NCI-H146 treated with DMSO at 0.1 percent for 48 hours (cell line): ENCODE measurements around the gene TGFBR3L.
A peak's percentile ranks its signal among the peaks of the same experiment; 100 is the strongest.
"Not testable (repeated sequence)": the region's sequence is repeated elsewhere in the genome, so short reads cannot be mapped to it uniquely, and the experiment has no call there.

Experiments
- DNase-seq: peaks from one replicate; lab custom pipeline; 2025; ENCODE audit not compliant: unreplicated experiment; lab: John Stamatoyannopoulos, UW

The TGFBR3L gene

DNA sequence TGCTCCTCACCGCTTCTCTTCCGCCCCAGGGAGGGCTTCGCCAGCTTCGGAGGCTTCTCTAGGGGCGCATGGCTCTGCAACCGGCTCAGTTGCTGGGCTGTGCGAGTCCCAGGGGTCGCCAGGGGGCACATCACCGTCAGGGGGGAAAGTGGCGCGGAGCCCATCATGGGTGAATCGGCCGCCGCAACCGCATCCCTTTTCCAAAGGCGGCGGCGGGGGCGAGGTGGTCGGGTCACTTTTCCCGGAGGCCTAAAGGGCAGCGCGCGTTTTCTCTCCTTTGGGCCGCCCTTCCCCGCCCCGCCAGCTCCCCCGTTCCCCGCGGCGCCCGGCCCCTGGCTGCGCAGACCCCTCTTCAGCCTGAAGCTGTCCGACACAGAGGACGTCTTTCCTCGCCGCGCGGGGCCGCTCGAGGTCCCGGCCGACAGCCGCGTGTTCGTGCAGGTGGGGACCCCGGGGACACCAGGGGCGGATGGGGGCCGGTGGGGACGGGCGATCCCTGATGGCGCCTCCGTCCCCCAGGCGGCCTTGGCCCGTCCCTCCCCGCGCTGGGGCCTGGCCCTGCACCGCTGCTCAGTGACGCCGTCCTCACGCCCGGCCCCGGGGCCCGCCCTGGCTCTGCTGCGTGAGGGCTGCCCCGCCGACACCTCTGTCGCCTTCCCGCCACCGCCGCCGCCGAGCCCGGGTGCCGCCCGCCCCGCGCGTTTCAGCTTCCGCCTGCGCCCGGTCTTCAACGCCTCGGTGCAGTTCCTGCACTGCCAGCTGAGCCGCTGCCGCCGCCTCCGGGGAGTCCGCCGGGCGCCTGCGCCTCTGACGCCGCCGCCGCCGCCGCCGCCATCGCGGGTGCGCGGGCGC lies 1.7 kb downstream of the TGFBR3L start:
- no peak for DNase-seq

DNA sequence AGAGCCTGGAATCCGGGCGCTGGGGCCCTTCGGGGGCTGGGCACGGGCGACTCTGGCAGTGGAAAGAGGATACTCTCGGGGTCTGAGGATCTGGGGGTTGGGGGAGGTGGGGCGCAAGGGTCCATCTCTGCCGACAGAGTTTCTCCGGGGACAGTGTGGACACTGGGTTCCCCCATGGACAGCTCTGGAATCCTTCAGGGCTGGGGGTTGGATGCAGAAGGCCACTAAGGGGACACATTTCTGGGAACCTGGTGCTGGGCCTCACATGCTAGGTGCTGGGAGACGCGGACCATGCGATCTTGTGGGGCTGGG lies 2.3 kb downstream of the TGFBR3L start:
- no peak for DNase-seq

DNA sequence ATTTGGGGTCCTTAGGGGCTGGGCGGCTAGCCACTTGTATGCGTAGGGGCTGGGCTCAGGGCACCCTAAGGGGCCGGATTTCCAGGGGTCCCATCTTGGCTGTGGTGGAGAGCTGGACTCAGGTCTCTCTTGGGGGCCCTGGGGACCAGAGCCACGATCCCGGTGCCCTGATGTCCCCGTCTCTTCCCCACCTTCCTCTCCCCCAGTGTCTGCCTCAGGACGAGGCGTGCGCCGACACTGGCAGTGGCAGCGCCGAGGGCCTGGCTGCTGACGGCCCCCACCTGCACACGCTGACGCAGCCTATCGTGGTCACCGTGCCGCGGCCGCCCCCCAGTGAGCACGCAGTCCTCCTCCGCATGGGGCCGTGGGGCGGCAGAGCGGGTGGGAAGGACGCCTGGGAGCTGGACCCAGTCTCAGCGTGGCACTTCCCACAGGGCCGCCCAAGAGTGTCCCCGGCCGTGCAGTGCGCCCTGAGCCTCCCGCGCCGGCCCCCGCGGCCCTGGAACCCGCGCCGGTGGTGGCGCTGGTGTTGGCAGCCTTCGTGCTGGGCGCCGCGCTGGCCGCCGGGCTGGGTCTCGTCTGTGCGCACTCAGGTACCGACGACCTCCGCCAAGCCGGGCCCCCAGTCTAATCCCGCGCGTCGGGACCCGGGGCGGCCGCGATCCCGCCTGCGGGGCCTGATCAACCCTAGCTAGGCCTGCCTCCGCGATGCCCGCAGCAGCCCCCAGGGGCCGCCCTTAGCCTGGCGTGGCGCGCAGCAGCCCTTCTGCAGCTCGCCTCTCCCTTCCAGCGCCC lies 2.8 kb downstream of the TGFBR3L start:
- no peak for DNase-seq

DNA sequence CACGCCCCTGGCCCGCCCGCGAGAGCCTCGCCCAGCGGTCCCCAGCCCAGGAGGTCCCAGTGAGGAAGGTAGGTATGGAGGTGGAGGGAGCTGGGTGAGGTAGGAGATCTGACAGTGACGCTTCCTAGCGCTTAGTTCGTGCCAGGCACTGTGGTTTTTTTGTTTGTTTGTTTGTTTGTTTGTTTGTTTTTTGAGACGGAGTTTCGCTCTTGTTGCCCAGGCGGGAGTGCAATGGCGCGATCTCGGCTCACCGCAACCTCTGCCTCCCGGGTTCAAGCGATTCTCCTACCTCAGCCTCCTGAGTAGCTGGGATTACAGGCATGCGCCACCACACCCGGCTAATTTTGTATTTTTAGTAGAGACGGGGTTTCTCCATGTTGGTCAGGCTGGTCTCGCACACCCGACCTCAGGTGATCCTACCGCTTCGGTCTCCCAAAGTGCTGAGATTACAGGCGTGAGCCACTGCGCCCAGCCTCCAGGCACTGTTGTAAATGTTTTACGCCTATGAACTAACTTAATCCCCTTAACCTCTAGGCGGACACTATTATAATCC lies 3.5 kb downstream of the TGFBR3L start:
- DNase-seq = not testable (repeated sequence)

DNA sequence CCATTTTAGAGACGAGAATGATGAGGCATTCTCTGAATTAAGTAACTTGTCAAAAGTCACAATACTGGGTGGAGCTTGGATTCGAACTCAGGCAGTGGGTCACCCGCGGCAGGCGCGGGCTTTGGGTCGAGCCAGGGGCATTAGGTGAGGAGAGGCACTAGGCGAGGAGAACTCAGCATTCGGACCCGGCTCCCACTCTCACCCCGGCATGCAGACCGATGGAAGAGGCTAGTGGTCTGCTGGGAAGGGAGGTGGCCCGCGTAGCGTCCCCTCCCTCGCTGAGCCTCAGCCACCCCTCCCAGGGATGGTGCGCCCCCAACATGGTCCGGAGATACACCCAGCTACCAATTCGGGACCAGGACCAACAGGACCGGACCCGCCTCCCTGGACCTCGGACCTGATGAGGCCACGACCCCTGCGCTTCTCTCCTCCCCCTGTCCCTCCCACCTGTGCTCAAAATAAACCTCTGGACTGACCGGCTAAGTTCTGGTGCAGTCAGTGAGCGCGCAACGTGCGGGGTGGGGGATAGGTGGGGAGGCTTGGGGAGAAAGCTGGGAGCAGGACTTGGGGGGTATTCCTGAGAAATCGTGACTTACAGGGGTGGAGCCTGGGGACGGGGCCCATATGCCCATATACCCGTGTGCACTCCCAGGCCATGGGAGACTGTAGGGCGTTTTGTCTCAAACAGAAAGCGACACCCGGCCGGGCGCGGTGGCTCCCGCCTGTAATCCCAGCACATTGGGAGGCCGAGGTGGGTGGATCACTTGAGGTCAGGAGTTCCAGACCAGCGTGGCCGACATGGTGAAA lies 4.2 kb downstream of the TGFBR3L start:
- DNase-seq = no peak

DNA sequence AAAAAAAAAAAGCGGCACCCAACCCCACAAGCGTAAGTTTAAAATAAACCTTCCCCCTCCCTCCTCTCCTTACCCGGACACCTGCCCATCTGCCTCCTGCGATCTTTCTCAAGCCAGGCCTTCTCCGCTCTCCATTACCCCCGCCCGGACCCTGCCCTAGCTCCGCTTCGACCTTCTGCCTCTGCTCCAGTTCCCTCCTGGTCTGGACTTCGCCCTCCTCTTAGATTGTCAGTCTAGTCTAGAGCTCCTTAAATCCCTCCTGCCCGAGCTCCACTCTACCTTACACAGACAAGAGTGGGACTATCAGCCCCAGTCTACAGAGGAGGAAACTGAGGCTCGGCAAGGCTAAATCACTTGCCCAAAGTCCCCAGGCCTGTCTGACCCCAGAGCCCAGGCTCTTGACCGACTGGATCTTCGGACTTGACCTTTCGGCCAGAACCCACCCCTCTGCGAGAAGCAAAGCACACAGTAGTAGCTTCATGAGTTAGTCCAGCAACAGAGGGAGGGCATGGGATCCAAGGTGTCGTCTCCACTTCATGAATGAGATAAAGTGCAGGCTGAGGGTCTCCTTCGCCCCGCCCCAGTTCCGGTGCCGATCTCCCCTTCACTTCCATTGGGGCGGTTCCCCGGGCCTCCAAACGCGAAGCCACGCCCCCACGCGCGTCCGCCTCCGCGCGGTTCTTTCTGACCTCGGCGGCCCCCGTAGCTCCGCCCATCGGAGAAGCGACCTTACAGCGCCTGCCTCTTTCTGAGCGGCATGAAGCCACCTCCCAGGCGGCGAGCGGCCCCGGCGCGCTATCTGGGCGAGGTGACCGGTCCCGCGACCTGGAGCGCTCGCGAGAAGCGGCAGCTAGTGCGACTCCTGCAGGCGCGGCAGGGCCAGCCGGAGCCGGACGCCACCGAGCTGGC lies 5.2 kb downstream of the TGFBR3L start, which contains the start of gene SNAPC2:
TSS of gene SNAPC2 (plus strand) at position 729 of the 909 bp plus-strand sequence. CDS start at position 758, 29 bp downstream.
- DNase-seq = peak; percentile 64

DNA sequence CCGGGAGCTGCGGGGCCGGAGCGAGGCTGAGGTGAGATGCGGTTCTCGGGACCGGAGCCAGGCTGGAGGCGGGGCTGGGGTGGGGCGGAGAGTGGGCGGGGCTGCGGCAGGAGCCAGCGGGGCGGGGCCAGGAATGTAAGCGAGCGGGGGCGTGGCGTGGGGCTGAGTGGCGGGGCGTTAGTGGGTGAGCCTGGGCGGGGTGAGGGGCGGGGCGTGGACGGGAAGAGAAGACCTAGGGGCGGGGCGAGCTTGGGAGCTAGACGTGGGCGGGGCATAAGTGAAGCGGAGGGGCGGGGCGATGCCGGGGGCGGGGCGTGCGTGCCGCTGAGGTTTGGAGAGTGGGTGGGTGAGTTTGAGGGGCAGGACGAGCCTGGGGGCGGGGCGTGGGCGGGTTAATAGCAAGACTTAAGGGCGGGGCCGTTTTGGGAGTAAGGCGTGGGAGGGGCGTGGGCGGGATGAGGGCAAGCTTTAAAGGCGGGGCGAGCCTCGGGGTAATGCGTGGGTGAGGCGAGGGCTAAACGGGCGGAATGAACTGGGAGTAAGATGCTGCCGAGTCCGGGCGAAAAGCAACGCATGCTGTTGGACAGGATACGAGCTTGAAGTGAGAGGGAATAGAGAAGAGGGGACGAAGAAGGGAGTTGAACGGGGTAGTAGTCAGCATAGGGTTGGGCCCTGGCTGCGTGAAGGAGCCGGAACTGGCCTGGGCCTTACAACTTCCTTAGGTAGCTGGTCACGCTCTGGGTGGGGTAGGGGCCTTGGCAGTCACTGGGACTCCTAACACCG lies 6.1 kb downstream of the TGFBR3L start:
- peak; percentile 82 for DNase-seq

DNA sequence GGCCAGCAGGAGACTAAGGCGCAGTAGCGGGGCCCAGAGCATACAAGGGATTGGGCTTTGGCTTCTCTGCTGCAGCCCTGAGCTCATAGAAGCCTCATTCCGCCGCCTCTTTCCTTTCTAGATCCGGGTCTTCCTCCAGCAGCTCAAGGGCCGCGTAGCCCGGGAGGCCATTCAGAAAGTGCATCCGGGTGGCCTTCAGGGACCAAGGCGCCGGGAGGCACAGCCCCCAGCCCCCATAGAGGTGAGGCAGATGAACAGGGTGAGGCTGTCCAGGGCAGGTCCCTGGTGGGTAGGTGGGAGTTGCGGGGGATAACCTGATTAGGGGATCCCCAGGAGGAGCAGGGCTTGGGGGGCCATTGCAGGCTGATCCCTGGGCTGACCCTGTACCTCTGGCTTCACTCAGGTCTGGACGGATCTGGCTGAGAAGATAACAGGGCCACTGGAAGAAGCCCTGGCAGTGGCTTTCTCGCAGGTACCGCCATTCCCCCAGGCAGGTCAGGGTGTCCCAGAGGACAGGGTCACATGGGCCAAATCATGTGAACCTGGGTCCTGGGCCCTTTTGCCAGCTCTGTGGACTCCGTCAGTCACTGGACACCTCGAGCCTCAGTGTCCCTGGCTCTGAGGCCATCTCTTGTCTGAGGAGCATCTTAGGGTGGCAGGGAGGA lies 6.8 kb downstream of the TGFBR3L start:
- DNase-seq = no peak

DNA sequence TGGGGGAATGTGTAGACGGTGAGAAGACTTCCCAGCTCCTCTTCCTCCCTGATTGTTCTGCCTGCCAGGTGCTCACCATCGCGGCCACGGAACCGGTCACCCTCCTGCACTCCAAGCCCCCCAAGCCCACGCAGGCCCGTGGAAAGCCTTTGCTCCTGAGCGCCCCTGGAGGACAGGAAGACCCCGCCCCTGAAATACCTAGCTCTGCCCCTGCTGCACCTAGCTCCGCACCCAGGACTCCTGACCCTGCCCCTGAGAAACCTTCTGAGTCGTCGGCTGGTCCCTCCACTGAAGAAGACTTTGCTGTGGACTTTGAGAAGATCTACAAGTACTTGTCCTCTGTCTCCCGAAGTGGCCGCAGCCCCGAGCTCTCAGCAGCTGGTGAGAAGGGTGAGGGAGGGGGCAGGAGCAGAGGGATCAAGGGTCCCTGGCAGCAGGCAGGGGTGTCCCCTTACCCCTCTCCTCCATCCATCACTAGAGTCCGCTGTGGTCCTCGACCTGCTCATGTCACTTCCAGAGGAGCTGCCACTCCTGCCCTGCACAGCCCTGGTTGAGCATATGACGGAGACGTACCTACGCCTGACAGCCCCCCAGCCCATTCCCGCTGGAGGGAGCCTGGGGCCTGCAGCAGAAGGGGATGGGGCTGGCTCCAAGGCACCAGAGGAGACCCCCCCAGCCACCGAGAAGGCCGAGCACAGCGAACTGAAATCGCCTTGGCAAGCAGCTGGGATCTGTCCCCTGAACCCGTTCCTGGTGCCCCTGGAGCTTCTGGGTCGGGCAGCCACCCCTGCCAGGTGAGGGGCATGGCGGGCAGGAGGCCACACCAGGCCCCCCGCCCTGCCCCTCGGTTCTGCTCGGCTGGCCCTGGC lies 7.6 kb downstream of the TGFBR3L start:
- no peak for DNase-seq

DNA sequence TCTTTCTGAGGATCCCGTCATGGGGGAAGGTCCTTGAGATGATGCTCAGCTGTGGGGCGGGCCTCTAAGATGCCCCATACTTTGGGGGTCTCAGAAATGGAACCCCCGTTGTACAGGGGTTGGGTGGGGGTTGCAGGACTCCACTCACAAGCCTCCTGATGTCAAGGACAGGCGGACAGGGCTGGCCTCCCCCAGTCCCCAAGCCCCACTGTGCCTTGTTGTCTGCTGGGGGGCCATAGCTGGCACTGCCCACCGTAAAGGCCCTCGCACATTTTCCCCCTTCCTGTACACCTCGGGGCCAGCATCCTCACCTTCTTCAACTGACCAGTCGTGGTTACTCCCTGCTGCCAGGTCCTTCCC lies 8.2 kb downstream of the TGFBR3L start:
- no peak for DNase-seq

DNA sequence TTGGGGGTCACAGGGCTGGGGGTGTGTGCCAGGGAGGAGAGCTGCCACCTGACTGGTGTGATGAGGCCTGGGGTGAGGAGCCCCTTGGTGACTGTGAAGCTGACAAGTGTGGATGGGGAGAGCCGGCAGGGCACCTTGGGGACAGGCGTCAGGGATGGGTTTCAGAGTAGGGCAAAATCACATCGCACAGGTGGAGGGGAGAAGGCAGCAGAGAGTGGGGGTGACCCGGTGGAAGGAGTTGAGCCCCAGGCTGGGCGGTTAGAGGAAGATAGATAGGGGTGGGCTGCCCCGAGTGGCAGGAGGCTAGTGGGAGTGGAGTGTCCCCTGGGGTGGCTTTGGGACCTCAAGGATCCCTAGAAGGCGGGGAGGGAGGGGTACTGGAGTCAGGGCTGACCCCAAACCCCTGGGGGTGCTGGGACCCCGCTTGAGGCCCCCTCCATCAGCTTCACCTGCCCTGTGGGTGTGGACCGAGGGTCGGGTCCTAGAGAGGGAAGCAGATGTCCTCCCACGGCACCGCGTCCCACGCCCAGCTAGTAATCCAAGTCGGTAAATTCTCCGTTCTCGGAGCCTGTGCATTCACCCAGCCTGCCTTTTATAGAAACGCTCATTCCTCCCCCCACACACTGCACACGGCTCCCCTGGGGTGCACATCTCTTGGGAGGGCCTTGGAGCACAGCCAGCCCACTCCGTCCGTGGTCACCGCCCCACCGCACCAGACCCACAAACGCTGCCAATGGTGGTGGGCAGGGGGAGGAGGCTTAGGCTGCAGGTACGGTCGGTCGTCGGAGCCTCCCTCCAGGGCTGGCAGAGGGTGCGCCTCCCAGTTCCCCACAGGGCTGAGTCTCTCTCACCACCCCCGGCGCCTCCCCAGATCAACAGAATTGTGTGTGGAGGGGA lies 8.9 kb downstream of the TGFBR3L start:
- no peak for DNase-seq

DNA sequence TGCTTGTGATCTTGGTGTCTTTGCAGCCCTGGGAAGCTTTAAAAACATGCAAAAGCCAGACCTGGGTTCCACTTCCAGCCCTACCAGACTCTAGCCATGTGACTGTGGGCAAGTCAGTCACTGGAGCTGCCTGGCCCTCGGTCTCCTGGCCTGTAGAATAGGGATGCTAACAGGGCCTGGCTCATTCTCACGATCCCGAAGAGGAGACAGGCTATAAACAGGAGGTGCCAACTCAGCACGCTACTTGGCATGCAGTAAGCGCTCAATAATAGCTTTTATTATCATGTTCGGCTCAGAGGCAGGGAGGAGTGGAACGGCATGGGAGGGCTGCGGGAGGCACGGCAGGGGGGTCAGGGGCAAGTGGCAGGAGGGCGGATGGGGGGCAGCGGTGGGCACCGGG lies 9.6 kb downstream of the TGFBR3L start:
- no peak for DNase-seq

DNA sequence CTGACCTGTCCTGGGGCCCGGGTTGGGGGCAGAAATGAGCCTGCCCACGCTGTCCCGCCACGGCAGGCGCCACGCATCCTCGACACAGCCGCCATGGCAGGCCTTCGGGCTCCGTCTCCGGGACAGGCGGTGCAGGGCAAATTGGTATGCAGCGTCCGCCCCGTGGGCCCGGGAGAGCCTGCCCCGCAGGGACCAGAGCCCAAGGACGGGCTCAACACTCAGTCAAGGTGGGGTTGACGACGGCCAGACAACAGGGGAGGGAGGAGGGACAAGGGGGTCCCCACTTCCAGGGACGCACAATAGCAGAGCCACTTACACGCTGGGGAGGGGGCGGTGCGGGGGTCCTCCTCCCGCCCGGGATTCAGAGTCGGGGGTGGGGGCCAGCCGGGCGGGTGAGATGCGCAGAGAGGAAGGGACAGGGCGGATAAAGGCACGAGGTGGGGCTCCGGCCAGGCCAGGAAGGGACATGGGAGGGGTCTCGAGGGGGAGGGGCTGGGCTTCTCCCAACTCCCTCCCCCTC lies 10.1 kb downstream of the TGFBR3L start:
- no peak for DNase-seq

DNA sequence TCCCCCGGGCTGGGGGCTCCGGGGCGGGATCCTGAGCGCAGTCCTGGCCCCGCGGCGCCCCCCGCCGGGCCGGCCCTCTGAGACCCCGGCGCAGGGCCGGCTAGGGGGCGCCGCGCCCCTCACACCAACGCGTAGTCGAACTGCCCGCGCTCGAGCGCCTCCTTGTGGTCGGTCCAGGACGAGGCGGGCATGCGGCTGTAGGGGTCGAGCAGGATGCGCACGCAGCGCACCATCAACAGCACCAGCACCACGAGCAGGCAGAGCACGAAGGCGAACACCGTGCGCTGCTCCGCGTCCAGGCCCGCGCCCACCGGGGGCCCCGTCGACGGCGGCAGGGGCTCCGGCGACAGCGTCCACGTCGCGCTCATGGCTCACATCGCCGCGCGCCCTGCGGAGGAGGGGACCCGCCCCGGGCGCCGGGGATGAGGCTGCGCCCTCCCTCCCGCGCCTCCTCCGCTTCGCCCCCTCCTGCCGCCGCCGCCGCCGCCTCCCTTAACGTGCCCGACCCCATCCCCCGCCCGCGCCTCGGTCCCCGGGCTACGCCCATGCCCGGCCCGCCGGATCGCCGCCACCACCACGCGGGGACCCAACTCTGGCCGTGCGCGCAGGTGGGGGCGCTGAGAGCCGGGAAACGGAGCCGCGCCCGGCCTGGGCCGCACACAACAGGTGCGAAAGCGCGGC lies 10.7 kb downstream of the TGFBR3L start:
- peak; percentile 37 for DNase-seq

DNA sequence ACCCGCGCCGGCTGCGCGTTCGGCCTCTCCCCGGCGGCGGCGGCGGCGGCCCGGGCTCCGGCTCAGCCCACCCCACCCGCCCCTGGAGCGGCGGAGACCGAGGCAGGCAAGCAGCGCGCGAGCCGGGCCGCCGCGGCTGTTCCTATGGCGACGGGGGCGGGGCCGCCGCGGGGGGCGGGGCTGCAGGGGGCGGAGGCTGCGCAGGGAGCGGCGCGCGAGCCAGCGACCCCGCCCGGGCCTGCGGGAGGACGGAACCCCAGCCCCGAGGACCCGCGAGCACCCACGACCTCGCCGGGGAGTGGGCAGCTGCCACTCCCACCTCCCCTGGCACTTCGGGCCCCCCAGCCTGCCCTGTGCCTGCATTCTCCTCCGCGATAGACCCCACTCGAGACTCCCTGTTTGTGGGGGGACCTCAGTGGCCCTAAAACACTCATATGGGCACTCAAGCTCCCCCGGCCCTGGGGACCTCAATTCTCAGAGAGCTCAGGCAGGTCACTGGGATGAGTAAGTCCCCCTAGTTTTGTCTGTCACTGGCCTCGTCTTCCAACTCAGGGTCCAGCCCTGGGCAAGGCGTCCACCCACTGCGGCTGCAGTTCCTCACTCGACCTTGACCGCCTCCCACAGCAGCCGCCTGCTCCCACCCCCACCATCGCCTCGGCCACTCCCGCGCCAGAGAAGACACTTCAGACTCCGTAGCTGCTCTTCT lies 11.5 kb downstream of the TGFBR3L start, which contains the start of gene CTXN1:
TSS of gene CTXN1 (minus strand) at position 115 of the 706 bp plus-strand sequence. CDS start 597 bp downstream, outside the sequence.
- DNase-seq = no peak
